Stimulated activated CD8-positive, alpha-beta memory T cell treated with anti-CD3 and anti-CD28 coated beads, Interleukin-15, amount 100 ng/mL, for 1 hour (primary cell): ENCODE data around the gene ACAD10.
"Not testable (repeated sequence)": the region's sequence is repeated elsewhere in the genome, so short reads cannot be mapped to it uniquely, and the experiment has no call there.

Experiments used
- DNase-seq: peaks from one replicate; pipeline ENCODE4 v3.0.0-alpha.2; 2020; ENCODE audit warnings: low read depth

Gene ACAD10

DNA sequence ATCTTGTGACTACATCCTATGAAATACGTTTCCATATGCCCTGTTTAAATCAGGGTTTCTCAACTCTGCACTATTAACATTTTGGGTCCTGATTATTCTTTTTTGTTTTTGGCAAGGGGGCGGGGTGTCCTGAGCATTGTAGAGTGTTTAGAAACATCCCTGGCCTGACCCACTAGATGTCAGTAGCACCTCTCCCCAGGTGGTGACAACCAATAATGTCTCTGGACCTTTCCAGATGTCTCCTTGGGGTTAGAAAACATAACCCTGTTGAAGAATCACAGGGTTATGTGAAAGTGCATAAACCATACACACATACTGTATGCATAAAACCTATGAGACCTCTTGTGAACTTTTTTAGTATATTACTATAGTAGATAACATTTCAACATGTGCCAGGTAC lies 1.4 kb downstream of the ACAD10 start:
- no peak for DNase-seq

DNA sequence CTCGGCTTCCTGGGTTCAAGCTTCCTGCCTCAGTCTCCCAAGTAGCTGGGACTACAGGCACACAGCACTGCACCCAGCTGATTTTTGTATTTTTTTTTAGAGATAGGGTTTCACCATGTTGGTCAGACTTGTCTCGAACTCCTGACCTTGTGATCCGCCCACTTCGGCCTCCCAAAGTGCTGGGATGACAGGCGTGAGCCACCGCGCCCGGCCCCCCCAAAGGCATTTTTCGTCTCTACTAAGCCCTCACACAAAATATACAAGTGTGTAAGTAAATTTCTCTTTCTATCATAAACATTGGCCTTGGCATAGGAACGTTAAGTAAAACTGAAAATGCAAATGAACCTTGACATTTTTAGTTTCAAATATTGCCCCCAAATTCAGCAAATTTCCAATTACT lies 2.1 kb downstream of the ACAD10 start:
- no peak for DNase-seq

- no peak for DNase-seq
Observed at GRCh38 chr12:111691262-111691661, 5.4 kb downstream of the ACAD10 start.

DNA sequence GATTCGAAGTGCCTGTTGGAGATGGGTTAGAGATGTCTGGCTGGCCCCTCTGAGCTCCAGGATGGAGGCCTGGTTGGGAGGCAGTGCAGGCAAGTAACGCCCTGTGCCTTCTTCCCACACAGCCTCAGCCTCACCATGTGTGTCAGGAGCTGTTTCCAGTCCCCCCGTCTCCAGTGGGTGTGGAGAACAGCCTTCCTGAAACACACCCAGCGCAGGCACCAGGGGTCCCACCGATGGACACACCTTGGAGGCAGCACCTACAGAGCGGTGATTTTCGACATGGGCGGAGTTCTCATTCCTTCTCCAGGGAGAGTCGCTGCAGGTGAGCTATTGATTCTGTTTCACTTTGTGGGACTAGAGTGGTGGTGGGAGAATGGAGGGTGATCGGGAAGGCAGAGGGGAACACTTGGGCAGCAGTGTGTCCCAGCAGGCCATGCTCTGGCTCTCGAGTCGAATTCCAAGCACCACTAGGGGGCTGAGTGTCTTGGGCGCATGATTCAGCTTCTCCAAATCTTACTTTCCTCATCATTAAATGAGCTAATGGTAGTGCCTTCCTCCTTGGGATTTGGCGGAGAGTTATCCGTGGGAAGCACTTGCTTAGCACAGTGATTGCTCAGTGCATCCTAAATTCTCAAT lies 6.8 kb downstream of the ACAD10 start:
- no peak for DNase-seq

DNA sequence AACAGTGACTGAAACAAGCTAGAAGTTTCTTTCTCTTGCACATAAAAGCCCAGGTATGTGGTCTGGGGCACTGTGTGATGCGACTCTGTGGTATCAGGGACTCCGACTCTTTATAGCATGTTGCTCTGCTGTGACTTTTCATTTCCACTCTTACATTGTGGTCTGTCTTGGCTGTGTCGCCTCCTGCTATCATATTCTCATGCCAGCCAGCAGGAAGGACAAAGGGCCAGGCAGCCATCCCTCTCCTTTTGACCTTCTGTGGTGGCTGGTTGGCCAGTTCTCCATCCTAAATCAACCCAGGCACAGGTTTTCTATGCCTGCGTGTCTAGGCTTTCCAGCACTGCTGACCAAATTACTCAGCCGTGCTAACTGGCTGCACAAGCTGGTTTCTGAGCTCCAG lies 8.0 kb downstream of the ACAD10 start:
- no peak for DNase-seq

GRCh38 chr12:111699962-111700361 lies 14.1 kb downstream of the ACAD10 start:
- DNase-seq: no peak

GRCh38 chr12:111705672-111706071 lies 19.8 kb downstream of the ACAD10 start:
- no peak for DNase-seq

GRCh38 chr12:111706145-111706544 lies 20.3 kb downstream of the ACAD10 start:
- DNase-seq: no peak

- no peak for DNase-seq
Observed at GRCh38 chr12:111715279-111715678, 29.4 kb downstream of the ACAD10 start.

GRCh38 chr12:111719316-111719715 lies 33.5 kb downstream of the ACAD10 start:
- not testable (repeated sequence) for DNase-seq

DNA sequence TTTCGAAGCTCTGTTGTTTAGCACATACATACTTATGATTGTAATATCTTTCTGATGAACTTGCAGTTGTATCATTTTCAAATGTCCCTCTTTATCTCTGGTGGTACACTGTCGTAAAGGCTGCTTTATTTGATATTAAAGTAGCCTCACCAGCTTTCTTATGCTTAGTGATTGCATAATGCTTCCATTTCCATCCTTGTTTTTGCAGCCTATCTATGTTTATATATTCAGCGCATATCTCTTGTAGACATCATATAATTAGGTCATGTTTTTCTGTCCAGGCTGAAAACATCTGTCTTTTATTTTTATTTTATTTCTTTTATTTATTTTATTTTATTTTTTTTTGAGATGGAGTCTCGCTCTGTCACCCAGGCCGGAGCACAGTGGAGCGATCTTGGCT lies 34.6 kb downstream of the ACAD10 start:
- DNase-seq: no peak

GRCh38 chr12:111723646-111724360 lies 38.0 kb downstream of the ACAD10 start:
- DNase-seq: not testable (repeated sequence)

DNA sequence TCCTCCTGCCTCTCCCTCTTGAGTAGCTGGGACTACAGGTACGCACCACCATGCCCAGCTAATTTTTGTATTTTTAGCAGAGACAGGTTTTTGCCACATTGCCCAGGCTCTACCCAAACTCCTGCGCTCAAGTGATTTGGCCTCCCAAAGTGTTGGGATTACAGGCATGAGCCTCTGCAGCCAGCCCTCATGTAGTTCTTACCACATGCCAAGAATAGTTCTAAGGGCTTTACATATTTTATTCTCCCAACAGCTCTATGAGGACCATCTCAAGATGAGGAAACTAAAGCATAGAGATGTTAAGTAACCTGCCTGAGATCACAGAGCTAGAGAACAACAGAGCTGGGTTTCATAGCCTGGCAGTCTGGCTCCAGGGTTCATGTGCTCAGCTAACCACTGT lies 42.9 kb downstream of the ACAD10 start:
- DNase-seq: no peak

DNA sequence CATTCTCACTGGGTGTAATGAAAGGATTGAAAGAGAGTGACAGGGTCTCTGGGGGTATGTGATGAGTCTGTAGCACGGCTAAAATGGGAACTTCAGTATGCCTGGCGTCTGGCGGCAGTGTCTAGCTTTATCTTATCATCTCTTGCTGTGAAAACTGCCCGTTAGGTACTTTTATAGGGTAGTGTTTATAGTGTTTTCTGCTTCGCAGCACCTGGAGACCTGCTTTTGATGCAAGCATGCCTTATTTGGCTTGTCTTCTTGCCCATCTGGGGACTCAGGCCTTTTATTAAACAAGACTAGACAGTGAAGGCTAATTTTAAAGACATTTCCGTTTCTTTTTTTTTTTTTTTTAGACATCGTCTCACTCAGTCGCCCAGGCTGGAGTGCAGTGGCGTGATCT lies 44.6 kb downstream of the ACAD10 start:
- DNase-seq: no peak

- DNase-seq: no peak
Observed at GRCh38 chr12:111732786-111733185, 46.9 kb downstream of the ACAD10 start.

DNA sequence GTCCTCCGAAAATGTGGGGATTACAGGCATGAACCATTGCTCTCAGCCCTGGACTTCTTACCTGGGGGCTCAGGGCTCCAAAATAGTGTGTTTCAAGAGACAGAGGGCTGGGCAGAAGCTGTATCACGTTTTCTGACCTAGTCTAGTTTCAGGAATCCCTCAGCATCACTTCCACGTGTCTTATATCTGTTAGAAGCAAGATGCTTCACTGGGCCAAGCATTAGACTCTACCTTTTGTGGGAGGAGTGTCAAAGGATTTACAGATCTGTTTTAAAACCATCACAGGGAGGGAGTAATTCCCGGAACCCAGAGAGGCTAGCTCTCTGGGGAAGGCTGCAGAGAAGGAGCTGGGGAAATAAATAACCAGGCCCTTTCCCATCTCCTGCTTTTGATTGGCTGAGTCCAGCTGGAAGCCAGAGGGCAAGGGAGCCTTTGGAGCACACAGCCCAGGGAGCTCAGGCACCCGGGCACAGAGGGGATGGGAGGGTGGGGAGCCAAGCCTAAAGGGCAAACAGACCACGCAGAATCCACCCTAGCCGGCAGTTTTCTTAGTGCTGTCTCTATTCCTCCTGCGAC lies 47.6 kb downstream of the ACAD10 start:
- DNase-seq: no peak

- DNase-seq: not testable (repeated sequence)
Observed at GRCh38 chr12:111739524-111739923, 53.7 kb downstream of the ACAD10 start.

GRCh38 chr12:111741235-111741812 lies 55.5 kb downstream of the ACAD10 start:
- DNase-seq: no peak

DNA sequence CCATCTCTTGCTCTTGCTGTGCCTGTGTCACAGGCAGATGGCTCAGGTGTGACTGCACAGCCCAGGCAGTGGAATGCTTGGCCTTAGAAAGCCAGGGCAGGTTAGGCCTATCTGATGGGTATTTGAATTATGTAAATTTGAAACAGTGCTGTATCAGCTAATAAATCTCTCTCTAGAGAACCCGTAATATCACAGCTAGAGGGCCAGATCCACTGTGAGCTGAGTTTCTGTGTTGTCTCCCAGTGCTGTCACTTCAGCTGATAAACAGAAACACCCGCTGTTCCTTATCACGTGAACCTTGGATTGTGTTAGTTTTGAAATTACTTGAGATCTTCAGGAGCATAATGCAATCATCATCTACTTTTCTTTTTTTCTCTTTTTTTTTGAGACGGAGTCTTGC lies 59.4 kb downstream of the ACAD10 start:
- no peak for DNase-seq

DNA sequence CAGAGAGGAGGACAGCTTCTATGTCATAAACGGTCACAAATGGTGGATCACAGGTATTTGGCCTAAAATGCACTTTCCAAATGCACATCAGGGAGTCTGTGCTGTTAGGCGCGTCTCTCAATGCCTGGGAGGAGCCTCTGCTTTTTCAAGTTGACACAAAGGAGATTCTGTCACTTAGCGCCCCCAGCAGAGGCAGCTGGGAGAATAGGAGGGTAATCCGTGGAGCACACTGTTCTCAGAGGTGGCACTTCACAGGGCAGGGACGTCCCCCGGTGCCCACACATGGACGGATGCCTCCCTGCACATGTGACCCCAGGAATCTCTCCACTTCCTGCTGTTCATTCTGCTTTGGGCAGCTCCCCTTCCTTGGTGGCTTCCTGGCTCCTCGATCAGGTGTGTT lies 61.5 kb downstream of the ACAD10 start:
- no peak for DNase-seq

DNA sequence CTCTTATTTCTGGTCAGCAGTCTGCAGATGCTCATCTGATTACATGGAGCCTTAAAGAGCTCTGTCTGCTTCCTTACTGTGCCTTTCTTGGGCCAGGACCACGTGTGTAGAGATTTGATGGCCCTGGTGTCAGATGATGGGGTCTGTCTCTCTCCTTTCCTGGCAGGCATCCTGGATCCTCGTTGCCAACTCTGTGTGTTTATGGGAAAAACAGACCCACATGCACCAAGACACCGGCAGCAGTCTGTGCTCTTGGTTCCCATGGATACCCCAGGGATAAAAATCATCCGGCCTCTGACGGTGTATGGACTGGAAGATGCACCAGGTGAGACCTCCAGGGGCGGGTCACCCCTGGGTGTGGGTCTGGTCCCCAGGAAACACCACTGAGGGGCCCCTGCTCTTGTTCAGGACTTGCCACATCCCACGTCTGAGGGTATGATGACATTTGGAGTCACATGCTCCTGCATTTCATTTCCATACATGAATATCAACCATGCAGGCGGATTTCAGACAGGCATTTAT lies 62.4 kb downstream of the ACAD10 start:
- DNase-seq: no peak

DNA sequence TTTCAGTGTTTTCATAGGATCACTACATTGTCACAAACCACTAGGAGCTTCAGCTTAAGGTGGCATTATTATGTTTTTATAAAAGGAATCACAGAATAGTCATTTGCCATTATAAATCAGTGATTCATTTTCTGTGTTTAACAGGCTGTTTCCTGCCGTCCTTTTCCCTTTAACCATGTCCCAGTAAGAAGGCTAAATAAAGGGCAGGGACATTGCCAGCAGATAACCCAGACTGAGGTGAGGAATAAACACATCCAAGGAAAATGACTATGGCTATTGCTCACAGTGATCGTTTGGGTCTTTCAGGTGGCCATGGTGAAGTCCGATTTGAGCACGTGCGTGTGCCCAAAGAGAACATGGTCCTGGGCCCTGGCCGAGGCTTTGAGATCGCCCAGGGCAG lies 63.0 kb downstream of the ACAD10 start:
- DNase-seq: no peak

GRCh38 chr12:111749391-111749790 lies 63.5 kb downstream of the ACAD10 start:
- no peak for DNase-seq
